Measurements from ENCODE around the gene KRTAP4-1.
"Not testable (repeated sequence)": the region's sequence is repeated elsewhere in the genome, so short reads cannot be mapped to it uniquely, and the experiment has no call there.

DNA sequence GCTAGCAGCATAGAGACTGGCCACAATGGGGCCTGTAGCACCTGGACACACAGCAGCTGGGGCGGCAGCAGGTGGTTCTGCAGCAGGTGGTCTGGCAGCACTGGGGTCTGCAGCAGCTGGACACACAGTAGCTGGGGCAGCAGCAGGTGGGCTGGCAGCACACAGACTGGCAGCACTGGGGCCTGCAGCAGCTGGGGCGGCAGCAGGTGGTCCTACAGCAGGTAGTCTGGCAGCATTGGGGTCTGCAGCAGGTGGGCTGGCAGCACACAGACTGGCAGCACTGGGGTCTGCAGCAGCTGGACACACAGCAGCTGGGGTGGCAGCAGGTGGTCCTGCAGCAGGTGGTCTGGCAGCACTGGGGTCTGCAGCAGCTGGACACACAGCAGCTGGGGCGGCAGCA, 24.5 kb downstream of the KRTAP4-1 start:
- TF ChIP-seq, protein P1, sequence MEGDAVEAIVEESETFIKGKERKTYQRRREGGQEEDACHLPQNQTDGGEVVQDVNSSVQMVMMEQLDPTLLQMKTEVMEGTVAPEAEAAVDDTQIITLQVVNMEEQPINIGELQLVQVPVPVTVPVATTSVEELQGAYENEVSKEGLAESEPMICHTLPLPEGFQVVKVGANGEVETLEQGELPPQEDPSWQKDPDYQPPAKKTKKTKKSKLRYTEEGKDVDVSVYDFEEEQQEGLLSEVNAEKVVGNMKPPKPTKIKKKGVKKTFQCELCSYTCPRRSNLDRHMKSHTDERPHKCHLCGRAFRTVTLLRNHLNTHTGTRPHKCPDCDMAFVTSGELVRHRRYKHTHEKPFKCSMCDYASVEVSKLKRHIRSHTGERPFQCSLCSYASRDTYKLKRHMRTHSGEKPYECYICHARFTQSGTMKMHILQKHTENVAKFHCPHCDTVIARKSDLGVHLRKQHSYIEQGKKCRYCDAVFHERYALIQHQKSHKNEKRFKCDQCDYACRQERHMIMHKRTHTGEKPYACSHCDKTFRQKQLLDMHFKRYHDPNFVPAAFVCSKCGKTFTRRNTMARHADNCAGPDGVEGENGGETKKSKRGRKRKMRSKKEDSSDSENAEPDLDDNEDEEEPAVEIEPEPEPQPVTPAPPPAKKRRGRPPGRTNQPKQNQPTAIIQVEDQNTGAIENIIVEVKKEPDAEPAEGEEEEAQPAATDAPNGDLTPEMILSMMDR (IDR thresholded peaks at IDR 0.05), result not testable (repeated sequence)
- TF ChIP-seq POLR2A (IDR thresholded peaks at IDR 0.05), result not testable (repeated sequence)
